ENCODE results near the gene ZNF512.

GRCh38 chr2:27667446-27667845 lies 84.6 kb downstream of the ZNF512 start:
- TF ChIP-seq CTCF (IDR thresholded peaks at IDR 0.05 in 2 of 3, conservative IDR thresholded peaks at IDR 0.05 in 1 of 3; ENCODE audit: insufficient read depth in 2 of 3, low read depth in 1 of 3, low read length in 3 of 3) (no peak), CREBBP (IDR thresholded peaks at IDR 0.05; ENCODE audit: low read depth, low read length) (no peak), POLR2A (conservative IDR thresholded peaks at IDR 0.05) (no peak), CEBPG (CRISPR knock-in tag; IDR thresholded peaks at IDR 0.05) (no peak), CEBPG (tag; conservative IDR thresholded peaks at IDR 0.05 in 1 of 2, IDR thresholded peaks at IDR 0.05 in 1 of 2) (no peak)

Measured in K562 (cell line).